OCI-LY3 (cell line): ENCODE measurements around the gene FIBCD1.
A peak's percentile ranks its signal among the peaks of the same experiment; 100 is the strongest.

ENCODE experiments used
- H2AFZ ChIP-seq: fragments of 200-600, 300-600 bp; shearing (Covaris generic); 2 replicates; pipeline ENCODE4 v1.6.0; 2014; ENCODE audit warnings: antibody characterized with exemption, low read depth, low read length
- H3K27ac ChIP-seq: fragments of 200-600, 300-600 bp; sonication (generic); 2 replicates; pipeline ENCODE4 v1.5.1; 2014; ENCODE audit warnings: mild to moderate bottlenecking, low read length, moderate library complexity, mixed read lengths
- H3K27me3 ChIP-seq: fragments of 200-600, 300-600 bp; sonication (generic); 2 replicates; pipeline ENCODE4 v1.6.1; 2014; ENCODE audit warnings: low read depth, low read length, mixed read lengths
- H3K36me3 ChIP-seq: fragments of 200-600, 300-600 bp; sonication (generic); replicated peaks from 2 replicates; pipeline ENCODE3; 2014; ENCODE audit warnings: low read depth, low read length, mixed read lengths
- H3K4me1 ChIP-seq: fragments of 300-600, 200-600 bp; sonication (generic); 2 replicates; pipeline ENCODE4 v1.6.1; 2014; ENCODE audit warnings: low read length, mixed read lengths
- H3K4me2 ChIP-seq: fragments of 200-600, 300-600 bp; sonication (generic); 2 replicates; pipeline ENCODE4 v1.6.1; 2014; ENCODE audit warnings: low read length, mixed read lengths
- H3K4me3 ChIP-seq: fragments of 300-600, 200-600 bp; sonication (generic); 2 replicates; pipeline ENCODE4 v1.5.1; 2014; ENCODE audit warnings: antibody characterized with exemption, mild to moderate bottlenecking, low read length, moderate library complexity
- H3K79me2 ChIP-seq: fragments of 300-600, 200-600 bp; shearing (Covaris generic); 2 replicates; pipeline ENCODE4 v1.6.1; 2014; ENCODE audit warnings: mild to moderate bottlenecking, low read length, mixed read lengths
- H3K9ac ChIP-seq: fragments of 300-600, 200-600 bp; shearing (Covaris generic); 2 replicates; pipeline ENCODE4 v1.6.0; 2014; ENCODE audit warnings: mild to moderate bottlenecking, low read length, moderate library complexity
- H3K9me3 ChIP-seq: fragments of 200-600, 300-600 bp; shearing (Covaris generic); 2 replicates; pipeline ENCODE4 v1.6.1; 2014; ENCODE audit warnings: low read length, mixed read lengths; ENCODE audit not compliant: insufficient read depth
- H4K20me1 ChIP-seq: fragments of 200-600, 300-600 bp; sonication (generic); 2 replicates; pipeline ENCODE4 v1.6.1; 2016; ENCODE audit warnings: low read length, mixed read lengths; ENCODE audit not compliant: insufficient read depth
- EZH2phosphoT487 ChIP-seq: fragments of 200-600 bp; shearing (Covaris generic); IDR thresholded peaks from 2 replicates; pipeline ENCODE4 v1.6.1; 2018; ENCODE audit warnings: antibody characterized with exemption, mixed run types, low read depth
- TF ChIP-seq, protein P1 (sequence below): fragments of 200-600, 300-600 bp; sonication (generic); IDR thresholded peaks from 2 replicates; pipeline ENCODE4 v1.5.1; 2014; ENCODE audit warnings: antibody characterized with exemption, low read length, low read depth

The FIBCD1 gene

DNA sequence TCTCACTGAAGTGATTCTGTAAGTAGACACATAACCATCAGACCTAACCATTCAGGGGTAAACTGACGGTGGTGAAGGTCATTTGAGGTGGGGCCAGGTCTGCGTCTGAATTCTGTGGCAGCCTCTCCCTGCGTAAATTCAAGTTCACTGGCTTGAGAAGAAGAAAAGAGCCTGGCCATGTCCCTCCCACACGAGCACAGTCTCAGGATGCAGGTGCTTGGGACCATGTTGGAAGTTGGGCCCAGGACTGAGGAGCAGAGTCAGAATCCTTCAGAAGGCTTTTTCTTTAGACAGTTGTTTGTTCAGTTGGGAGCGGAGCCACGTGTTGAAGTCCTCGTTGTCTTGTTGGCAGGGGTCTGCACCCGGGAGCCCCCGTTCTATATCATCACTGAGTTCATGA is 66.5 kb downstream of the FIBCD1 start:
- Histone ChIP-seq H3K4me1 (peaks cover 32% of the 10 kb centered on the region), H3K9ac (no peak overlapping the region), H3K27me3 (no peaks in the 10 kb centered on the region), H3K9me3 (no peaks in the 10 kb centered on the region), H4K20me1 (peaks cover 24% of the 10 kb centered on the region), H3K4me3 (no peak overlapping the region), H3K27ac (no peak overlapping the region), H3K79me2 (peaks cover 10% of the 10 kb centered on the region; the same call in 1 of the 2 replicates), H3K36me3 (peaks cover 48% of the 10 kb centered on the region), H2AFZ (no peak overlapping the region), H3K4me2 (no peak overlapping the region)
- no peak for TF ChIP-seq EZH2phosphoT487
- TF ChIP-seq, protein P1, sequence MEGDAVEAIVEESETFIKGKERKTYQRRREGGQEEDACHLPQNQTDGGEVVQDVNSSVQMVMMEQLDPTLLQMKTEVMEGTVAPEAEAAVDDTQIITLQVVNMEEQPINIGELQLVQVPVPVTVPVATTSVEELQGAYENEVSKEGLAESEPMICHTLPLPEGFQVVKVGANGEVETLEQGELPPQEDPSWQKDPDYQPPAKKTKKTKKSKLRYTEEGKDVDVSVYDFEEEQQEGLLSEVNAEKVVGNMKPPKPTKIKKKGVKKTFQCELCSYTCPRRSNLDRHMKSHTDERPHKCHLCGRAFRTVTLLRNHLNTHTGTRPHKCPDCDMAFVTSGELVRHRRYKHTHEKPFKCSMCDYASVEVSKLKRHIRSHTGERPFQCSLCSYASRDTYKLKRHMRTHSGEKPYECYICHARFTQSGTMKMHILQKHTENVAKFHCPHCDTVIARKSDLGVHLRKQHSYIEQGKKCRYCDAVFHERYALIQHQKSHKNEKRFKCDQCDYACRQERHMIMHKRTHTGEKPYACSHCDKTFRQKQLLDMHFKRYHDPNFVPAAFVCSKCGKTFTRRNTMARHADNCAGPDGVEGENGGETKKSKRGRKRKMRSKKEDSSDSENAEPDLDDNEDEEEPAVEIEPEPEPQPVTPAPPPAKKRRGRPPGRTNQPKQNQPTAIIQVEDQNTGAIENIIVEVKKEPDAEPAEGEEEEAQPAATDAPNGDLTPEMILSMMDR = no peak

DNA sequence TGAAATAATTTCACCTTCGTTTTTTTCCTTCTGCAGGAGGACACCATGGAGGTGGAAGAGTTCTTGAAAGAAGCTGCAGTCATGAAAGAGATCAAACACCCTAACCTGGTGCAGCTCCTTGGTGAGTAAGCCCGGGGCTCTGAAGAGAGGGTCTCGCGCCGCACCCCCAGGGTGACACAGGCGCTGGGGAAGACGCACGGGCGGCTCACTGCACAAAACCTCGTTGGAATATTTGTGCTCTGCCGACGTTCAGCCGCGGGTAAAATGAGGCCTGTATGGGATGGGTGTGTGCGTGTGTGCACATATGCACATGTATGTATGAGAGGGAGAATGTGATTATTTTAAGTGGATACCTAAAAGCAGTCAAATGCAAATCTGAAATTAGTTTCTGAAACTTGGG is 67.0 kb downstream of the FIBCD1 start:
- no peak for TF ChIP-seq EZH2phosphoT487
- TF ChIP-seq, protein P1 = no peak
- H4K20me1 ChIP-seq = peaks cover 28% of the 10 kb centered on the region

DNA sequence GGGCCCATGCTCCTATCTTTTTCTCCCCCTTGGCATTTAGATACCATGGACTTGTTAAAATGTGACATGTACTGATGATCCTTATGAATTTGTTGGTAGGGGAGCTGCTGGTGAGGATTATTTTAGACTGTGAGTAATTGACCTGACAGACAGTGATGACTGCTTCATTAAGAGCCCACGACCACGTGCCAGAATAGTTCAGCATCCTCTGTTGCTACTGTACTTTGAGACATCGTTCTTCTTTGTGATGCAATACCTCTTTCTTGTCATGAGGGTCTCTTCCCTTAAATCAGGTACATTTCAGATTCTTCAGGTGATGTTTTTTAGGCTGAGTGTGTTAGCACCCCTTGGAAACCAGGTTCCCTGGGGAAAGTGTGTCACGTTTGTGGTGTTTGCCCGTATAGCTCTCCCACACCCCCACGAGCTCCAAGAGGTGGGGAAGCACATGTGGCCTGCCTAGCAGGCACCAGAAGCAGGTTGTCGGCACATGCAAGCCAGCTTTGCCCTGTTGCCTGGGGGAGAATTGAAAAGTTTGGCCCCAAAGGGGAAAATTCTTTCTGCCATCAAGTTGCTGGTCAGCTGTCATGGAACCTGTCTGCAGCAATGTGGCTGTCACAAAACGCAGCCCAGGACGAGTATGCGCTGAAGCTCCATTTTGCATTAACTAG is 67.5 kb downstream of the FIBCD1 start:
- Histone ChIP-seq H4K20me1 (peaks cover 34% of the 10 kb centered on the region), H3K27me3 (no peaks in the 10 kb centered on the region), H3K36me3 (peaks cover 54% of the 10 kb centered on the region), H3K9me3 (no peaks in the 10 kb centered on the region), H3K9ac (peak overlapping the region; percentile 44; the same call in 1 of the 2 replicates), H3K4me2 (peak overlapping the region; percentile 71), H3K4me3 (peak overlapping the region; percentile 50), H2AFZ (no peak overlapping the region), H3K79me2 (peaks cover 12% of the 10 kb centered on the region; the same call in 1 of the 2 replicates), H3K4me1 (peaks cover 32% of the 10 kb centered on the region), H3K27ac (peak overlapping the region; percentile 85)
- no peak for TF ChIP-seq EZH2phosphoT487
- TF ChIP-seq, protein P1 = no peak

More for the DNA sequence above, 67.0 kb downstream of the FIBCD1 start:
- H3K4me1 ChIP-seq = peaks cover 32% of the 10 kb centered on the region
- peaks cover 12% of the 10 kb centered on the region; the same call in 1 of the 2 replicates for H3K79me2 ChIP-seq
- no peak overlapping the region for H3K27ac ChIP-seq
- H3K9ac ChIP-seq = no peak overlapping the region
- H3K27me3 ChIP-seq = no peaks in the 10 kb centered on the region
- no peak overlapping the region for H3K4me3 ChIP-seq
- no peak overlapping the region for H2AFZ ChIP-seq
- peaks cover 52% of the 10 kb centered on the region for H3K36me3 ChIP-seq
- H3K9me3 ChIP-seq = no peaks in the 10 kb centered on the region
- H3K4me2 ChIP-seq = no peak overlapping the region

DNA sequence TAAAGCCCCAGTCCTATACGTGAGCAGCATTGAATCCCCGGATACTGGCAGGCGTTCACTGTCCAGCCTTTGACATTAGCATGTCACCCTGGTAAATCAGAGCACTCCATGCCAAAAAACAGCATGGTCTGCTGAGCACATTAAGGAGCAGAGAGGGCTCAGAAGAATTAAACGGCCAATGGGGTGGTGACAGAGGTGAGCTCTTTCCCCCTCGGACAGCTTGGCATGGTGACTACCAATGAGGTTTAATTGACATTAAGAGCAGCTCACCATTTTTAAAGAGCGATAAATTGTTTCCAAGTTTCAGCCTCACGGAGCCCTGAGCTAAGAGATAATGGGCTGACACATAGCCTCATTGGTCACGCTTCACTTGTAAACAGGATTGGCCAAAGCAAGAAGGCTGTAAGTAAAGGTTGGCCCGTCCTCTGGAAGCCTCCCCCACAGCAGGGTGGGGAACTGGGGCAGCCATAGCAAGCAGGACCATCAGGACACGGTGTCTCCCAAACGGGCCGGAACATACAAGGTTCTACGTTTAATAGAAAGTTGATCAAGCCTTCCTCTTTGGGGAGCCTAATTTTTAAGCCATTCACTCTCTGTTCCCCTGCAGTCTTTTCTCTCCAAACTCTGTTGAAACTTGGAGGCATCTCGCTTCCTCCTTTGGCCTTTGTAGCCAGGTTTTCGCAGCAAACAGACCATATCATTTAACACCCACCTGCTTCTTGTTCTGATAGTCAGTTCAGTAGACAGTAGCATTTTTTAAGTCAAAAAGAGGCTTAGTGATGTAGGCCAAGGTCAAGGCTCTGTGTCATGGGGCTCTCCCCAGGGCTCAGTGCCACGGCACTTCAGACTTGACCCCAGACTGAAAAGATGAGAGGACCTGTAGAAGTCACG is 68.3 kb downstream of the FIBCD1 start:
- no peaks in the 10 kb centered on the region for H3K9me3 ChIP-seq
- no peak overlapping the region for H2AFZ ChIP-seq
- peaks cover 40% of the 10 kb centered on the region for H4K20me1 ChIP-seq
- peak overlapping the region; percentile 71 for H3K4me2 ChIP-seq
- no peaks in the 10 kb centered on the region for H3K27me3 ChIP-seq
- H3K36me3 ChIP-seq = peaks cover 51% of the 10 kb centered on the region
- TF ChIP-seq, protein P1 = no peak
- no peak for TF ChIP-seq EZH2phosphoT487
- H3K79me2 ChIP-seq = peaks cover 12% of the 10 kb centered on the region; the same call in 1 of the 2 replicates
- H3K27ac ChIP-seq = peak overlapping the region; percentile 85
- peaks cover 32% of the 10 kb centered on the region for H3K4me1 ChIP-seq
- H3K9ac ChIP-seq = peak overlapping the region; percentile 44; the same call in 1 of the 2 replicates
- H3K4me3 ChIP-seq = peak overlapping the region; percentile 50
